GM23248 (cell line): ENCODE measurements around the gene PFKFB1.

Experiments used
- EZH2 ChIP-seq: fragments of 200-600 bp; sonication (generic); IDR thresholded peaks from 2 replicates; pipeline ENCODE4 v1.6.1; 2018; ENCODE audit warnings: antibody characterized with exemption, mild to moderate bottlenecking; ENCODE audit not compliant: insufficient read depth, poor library complexity, severe bottlenecking
- EZH2phosphoT487 ChIP-seq: fragments of 200-600 bp; sonication (generic); IDR thresholded peaks from 2 replicates; pipeline ENCODE4 v1.6.1; 2018; ENCODE audit warnings: antibody characterized with exemption, moderate library complexity, mild to moderate bottlenecking, low read depth; ENCODE audit not compliant: insufficient read depth

DNA sequence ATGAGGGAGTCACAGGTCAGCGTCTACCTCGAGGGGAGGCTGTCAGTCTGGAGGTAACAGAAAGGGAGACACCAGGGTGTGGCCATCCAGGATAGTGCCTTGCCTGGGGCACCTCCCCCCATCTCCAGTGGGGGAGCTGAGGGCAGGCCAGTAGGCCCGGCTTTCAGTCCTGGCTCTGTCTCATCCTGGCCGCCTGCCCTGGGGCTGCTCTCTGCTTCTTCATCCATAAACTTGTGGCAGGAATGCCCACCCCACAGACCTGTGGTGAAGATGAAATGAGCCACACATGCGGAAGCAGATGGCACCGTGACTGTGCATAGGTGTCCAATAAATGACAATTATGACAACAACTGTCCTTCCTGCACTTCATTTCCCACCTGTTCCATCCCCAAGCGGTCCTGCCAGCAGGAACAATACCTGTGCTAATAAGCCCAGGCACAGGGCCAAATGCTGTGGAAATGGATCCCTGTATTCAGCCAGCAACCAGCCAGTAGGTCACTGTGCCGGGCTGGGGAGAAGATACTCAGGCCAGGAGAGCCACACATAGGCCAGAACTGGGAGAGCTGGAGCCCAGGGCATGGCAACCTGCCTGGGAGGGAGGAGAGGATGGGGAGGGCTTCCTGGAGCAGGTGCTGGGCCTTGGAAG lies 43.1 kb downstream of the PFKFB1 start:
- TF ChIP-seq EZH2 = no peak
- no peak for TF ChIP-seq EZH2phosphoT487
